Measurements from ENCODE around the gene EMP3.

DNA sequence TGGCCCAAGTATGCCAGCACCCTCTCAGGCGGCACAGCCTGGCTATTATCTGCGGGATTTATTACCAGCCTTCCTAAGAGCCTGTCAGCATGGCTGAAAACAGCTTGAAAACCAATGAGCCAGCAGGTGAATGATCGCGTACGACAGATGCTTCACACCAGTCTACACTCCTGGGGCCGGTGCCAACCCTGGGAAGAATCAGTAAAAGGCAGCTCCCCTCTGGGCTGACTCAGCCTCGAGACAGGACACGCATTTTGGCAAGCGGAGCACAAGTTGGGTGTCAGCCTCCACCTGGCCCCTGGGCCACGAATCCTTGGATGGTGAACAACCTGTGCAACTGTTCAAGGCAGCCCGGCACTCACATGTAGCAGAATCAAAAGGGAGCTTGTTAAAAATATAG lies 15.6 kb downstream of the EMP3 start:
- no peak for TF ChIP-seq EP300 (IDR thresholded peaks at IDR 0.05; ENCODE audit: borderline replicate concordance)
- TF ChIP-seq TAF1 (IDR thresholded peaks at IDR 0.05; ENCODE audit: low read depth), result no peak
- TF ChIP-seq TCF12 (IDR thresholded peaks at IDR 0.05; ENCODE audit: low read depth), result no peak
- no peak for TF ChIP-seq YY1 (IDR thresholded peaks at IDR 0.05; ENCODE audit: low read depth)
- TF ChIP-seq, protein P1, sequence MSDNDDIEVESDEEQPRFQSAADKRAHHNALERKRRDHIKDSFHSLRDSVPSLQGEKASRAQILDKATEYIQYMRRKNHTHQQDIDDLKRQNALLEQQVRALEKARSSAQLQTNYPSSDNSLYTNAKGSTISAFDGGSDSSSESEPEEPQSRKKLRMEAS (IDR thresholded peaks at IDR 0.05), result no peak
- no peak for TF ChIP-seq EGR1 (IDR thresholded peaks at IDR 0.05)
- TF ChIP-seq CREB1 (IDR thresholded peaks at IDR 0.05; ENCODE audit: low read depth), result no peak
- TF ChIP-seq ZBTB7A (IDR thresholded peaks at IDR 0.05; ENCODE audit: low read depth), result no peak
- TF ChIP-seq RAD21 (IDR thresholded peaks at IDR 0.05; ENCODE audit: low read depth), result no peak
- TF ChIP-seq NFIC (IDR thresholded peaks at IDR 0.05), result peak; percentile 28; the same call in 1 of the 2 replicates
- TF ChIP-seq, protein P2, sequence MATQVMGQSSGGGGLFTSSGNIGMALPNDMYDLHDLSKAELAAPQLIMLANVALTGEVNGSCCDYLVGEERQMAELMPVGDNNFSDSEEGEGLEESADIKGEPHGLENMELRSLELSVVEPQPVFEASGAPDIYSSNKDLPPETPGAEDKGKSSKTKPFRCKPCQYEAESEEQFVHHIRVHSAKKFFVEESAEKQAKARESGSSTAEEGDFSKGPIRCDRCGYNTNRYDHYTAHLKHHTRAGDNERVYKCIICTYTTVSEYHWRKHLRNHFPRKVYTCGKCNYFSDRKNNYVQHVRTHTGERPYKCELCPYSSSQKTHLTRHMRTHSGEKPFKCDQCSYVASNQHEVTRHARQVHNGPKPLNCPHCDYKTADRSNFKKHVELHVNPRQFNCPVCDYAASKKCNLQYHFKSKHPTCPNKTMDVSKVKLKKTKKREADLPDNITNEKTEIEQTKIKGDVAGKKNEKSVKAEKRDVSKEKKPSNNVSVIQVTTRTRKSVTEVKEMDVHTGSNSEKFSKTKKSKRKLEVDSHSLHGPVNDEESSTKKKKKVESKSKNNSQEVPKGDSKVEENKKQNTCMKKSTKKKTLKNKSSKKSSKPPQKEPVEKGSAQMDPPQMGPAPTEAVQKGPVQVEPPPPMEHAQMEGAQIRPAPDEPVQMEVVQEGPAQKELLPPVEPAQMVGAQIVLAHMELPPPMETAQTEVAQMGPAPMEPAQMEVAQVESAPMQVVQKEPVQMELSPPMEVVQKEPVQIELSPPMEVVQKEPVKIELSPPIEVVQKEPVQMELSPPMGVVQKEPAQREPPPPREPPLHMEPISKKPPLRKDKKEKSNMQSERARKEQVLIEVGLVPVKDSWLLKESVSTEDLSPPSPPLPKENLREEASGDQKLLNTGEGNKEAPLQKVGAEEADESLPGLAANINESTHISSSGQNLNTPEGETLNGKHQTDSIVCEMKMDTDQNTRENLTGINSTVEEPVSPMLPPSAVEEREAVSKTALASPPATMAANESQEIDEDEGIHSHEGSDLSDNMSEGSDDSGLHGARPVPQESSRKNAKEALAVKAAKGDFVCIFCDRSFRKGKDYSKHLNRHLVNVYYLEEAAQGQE (IDR thresholded peaks at IDR 0.05; ENCODE audit: low read depth), result no peak
- no peak for TF ChIP-seq TEAD4 (IDR thresholded peaks at IDR 0.05)
- no peak for TF ChIP-seq CEBPB (IDR thresholded peaks at IDR 0.05)
- TF ChIP-seq FOXM1 (IDR thresholded peaks at IDR 0.05; ENCODE audit: borderline replicate concordance, low read depth), result no peak

Data from Ishikawa (cell line).